PC-3 (cell line): Measurements from ENCODE around the gene PHF21B.

Source experiments
- EZH2 ChIP-seq: fragments of 300-600 bp; sonication (generic); IDR thresholded peaks from one replicate; pipeline ENCODE4 v1.6.1; 2017; ENCODE audit warnings: antibody characterized with exemption, mild to moderate bottlenecking, low read length; ENCODE audit not compliant: unreplicated experiment
- TF ChIP-seq, protein P1 (sequence below): fragments of 300-600 bp; sonication (generic); conservative IDR thresholded peaks from 2 replicates; pipeline ENCODE4 v1.5.1; 2017; ENCODE audit warnings: antibody characterized with exemption, low read depth, mild to moderate bottlenecking, low read length

DNA sequence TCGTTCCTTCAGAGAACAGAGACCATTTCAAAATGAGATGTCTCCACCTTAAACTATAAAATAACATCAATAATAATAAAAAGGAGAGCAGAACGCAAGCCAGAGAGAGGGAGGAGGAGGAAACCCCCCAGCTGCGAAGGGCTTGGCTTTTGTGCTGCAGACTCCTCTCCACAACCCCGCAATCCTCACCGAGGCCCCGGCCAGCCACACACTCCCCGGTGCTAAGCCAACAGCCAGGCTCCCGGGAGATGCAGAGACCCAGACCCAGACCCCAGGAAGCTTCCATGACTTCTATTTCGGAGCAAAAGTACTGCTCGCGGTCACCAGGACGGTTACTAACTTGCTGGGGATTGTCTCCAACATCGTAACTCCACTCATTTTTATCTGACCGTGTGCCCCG, 10.6 kb downstream of the PHF21B start:
- TF ChIP-seq, protein P1, sequence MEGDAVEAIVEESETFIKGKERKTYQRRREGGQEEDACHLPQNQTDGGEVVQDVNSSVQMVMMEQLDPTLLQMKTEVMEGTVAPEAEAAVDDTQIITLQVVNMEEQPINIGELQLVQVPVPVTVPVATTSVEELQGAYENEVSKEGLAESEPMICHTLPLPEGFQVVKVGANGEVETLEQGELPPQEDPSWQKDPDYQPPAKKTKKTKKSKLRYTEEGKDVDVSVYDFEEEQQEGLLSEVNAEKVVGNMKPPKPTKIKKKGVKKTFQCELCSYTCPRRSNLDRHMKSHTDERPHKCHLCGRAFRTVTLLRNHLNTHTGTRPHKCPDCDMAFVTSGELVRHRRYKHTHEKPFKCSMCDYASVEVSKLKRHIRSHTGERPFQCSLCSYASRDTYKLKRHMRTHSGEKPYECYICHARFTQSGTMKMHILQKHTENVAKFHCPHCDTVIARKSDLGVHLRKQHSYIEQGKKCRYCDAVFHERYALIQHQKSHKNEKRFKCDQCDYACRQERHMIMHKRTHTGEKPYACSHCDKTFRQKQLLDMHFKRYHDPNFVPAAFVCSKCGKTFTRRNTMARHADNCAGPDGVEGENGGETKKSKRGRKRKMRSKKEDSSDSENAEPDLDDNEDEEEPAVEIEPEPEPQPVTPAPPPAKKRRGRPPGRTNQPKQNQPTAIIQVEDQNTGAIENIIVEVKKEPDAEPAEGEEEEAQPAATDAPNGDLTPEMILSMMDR = no peak
- no peak for TF ChIP-seq EZH2
